IMR-90 (cell line): ENCODE measurements around the gene SLC44A5. TPM values are rescaled to one million over a fixed set of nuclear protein-coding genes. Genes with fewer than 3 reads are reported as not detected.

Source experiments
- ATAC-seq: fragments of 200-7000 bp; cut with Tn5 transposase; 2 replicates; pipeline ENCODE4 v1.9.1; 2020; ENCODE audit warnings: low read depth, mild to moderate bottlenecking, moderate library complexity
- BruUV-seq: library from RNA; stranded (reverse); fragments of 400-500 nt; replicated peaks from 2 replicates; lab custom pipeline; 2021; lab: Mats Ljungman, UMichigan
- CTCF ChIA-PET: fragments of 300-600 bp; formaldehyde crosslinking; extraction: SDS; loops from one replicate; lab custom pipeline; 2021; ENCODE audit warnings: antibody characterized with exemption; lab: Yijun Ruan, JAX
- POLR2A ChIA-PET: fragments of 300-600 bp; sonication (Branson Sonifier 250); formaldehyde crosslinking; loops from one replicate; lab custom pipeline; 2022; ENCODE audit warnings: antibody characterized with exemption; ENCODE audit not compliant: unreplicated experiment; lab: Charles Lee
- DNase-seq: peaks from one replicate; pipeline ENCODE4 v3.0.0; 2013
- H2AFZ ChIP-seq: replicated peaks from 2 replicates; pipeline ENCODE3; 2013; ENCODE audit warnings: low read length, mild to moderate bottlenecking; ENCODE audit not compliant: poor library complexity
- H2AK5ac ChIP-seq: 2 replicates; pipeline ENCODE4 v1.6.1; 2013; ENCODE audit warnings: low read depth, low read length, inconsistent platforms
- H2AK9ac ChIP-seq: replicated peaks from 2 replicates; pipeline ENCODE3; 2013; ENCODE audit warnings: mild to moderate bottlenecking, low read depth, low read length, moderate library complexity; ENCODE audit not compliant: poor library complexity
- H2BK120ac ChIP-seq: 2 replicates; pipeline ENCODE4 v1.6.1; 2013; ENCODE audit warnings: low read depth, low read length, inconsistent platforms
- H2BK15ac ChIP-seq: 3 replicates; pipeline ENCODE4 v1.6.1; 2013; ENCODE audit warnings: low read depth, low read length, inconsistent platforms
- H2BK20ac ChIP-seq: 2 replicates; pipeline ENCODE4 v1.6.1; 2013; ENCODE audit warnings: low read depth, mild to moderate bottlenecking, inconsistent platforms, low read length, moderate library complexity
- H2BK5ac ChIP-seq: 2 replicates; pipeline ENCODE4 v1.6.1; 2013; ENCODE audit warnings: mild to moderate bottlenecking, low read depth, low read length, inconsistent platforms; ENCODE audit not compliant: poor library complexity, severe bottlenecking
- H3K14ac ChIP-seq: replicated peaks from 2 replicates; pipeline ENCODE4 v1.6.1; 2013; ENCODE audit warnings: low read depth, low read length, inconsistent platforms
- H3K18ac ChIP-seq: 2 replicates; pipeline ENCODE4 v1.6.1; 2013; ENCODE audit warnings: low read depth, low read length, control low read depth
- H3K23ac ChIP-seq: 2 replicates; pipeline ENCODE4 v1.6.1; 2013; ENCODE audit warnings: low read depth, low read length, inconsistent platforms
- H3K27ac ChIP-seq: 2 replicates; pipeline ENCODE4 v1.5.1; 2013; ENCODE audit warnings: mild to moderate bottlenecking, control low read depth, low read length; ENCODE audit not compliant: insufficient read depth
- H3K27me3 ChIP-seq: 2 replicates; pipeline ENCODE4 v1.6.1; 2013; ENCODE audit warnings: low read length; ENCODE audit not compliant: control insufficient read depth, insufficient read depth
- H3K36me3 ChIP-seq: 2 replicates; pipeline ENCODE4 v1.6.1; 2013; ENCODE audit warnings: low read length, mixed read lengths; ENCODE audit not compliant: control insufficient read depth, insufficient read depth
- H3K4ac ChIP-seq: 2 replicates; pipeline ENCODE4 v1.6.1; 2013; ENCODE audit warnings: low read depth, low read length, inconsistent platforms
- H3K4me1 ChIP-seq: 2 replicates; pipeline ENCODE4 v1.6.1; 2013; ENCODE audit warnings: low read length, mixed read lengths; ENCODE audit not compliant: control insufficient read depth, insufficient read depth
- H3K4me2 ChIP-seq: 2 replicates; pipeline ENCODE4 v1.6.1; 2013; ENCODE audit warnings: low read depth, mild to moderate bottlenecking, control low read depth, low read length, moderate library complexity
- H3K4me3 ChIP-seq: 2 replicates; pipeline ENCODE4 v1.5.1; 2013; ENCODE audit warnings: low read depth, mild to moderate bottlenecking, control low read depth, low read length, moderate library complexity; ENCODE audit not compliant: insufficient read depth
- H3K56ac ChIP-seq: 2 replicates; pipeline ENCODE4 v1.6.1; 2013; ENCODE audit warnings: low read length, inconsistent platforms; ENCODE audit not compliant: insufficient read depth; ENCODE audit errors: extremely low read depth
- H3K79me1 ChIP-seq, 2 experiments: 2 replicates each; pipeline ENCODE4 v1.6.1; 2013; ENCODE audit warnings: low read length in 2 of 2, inconsistent platforms in 1 of 2, low read depth in 1 of 2
- H3K9ac ChIP-seq: 2 replicates; pipeline ENCODE4 v1.6.1; 2013; ENCODE audit warnings: low read depth, low read length, control low read depth
- H3K9me1 ChIP-seq: 2 replicates; pipeline ENCODE4 v1.6.1; 2013; ENCODE audit warnings: low read length, inconsistent platforms; ENCODE audit not compliant: insufficient read depth
- H3K9me3 ChIP-seq: 2 replicates; pipeline ENCODE4 v1.6.1; 2013; ENCODE audit warnings: low read length; ENCODE audit not compliant: control insufficient read depth, insufficient read depth
- H4K20me1 ChIP-seq: 2 replicates; pipeline ENCODE4 v1.6.1; 2013; ENCODE audit warnings: low read length, inconsistent platforms; ENCODE audit not compliant: insufficient read depth
- H4K5ac ChIP-seq: 2 replicates; pipeline ENCODE4 v1.6.1; 2013; ENCODE audit warnings: mild to moderate bottlenecking, low read depth, low read length, control low read depth
- H4K8ac ChIP-seq, 2 experiments: 2 replicates each; pipeline ENCODE4 v1.6.1; 2013; ENCODE audit warnings: low read depth in 2 of 2, low read length in 2 of 2, control low read depth in 1 of 2, inconsistent platforms in 1 of 2
- H4K91ac ChIP-seq: 2 replicates; pipeline ENCODE4 v1.6.1; 2013; ENCODE audit warnings: low read depth, low read length, inconsistent platforms; ENCODE audit not compliant: insufficient read depth
- BHLHE40 ChIP-seq: fragments of 150-350 bp; IDR thresholded peaks from 2 replicates; pipeline ENCODE4 v1.6.1; 2016; ENCODE audit warnings: mild to moderate bottlenecking, low read depth, low read length
- CEBPB ChIP-seq: IDR thresholded peaks from 2 replicates; pipeline ENCODE4 v1.6.1; 2012; ENCODE audit warnings: low read depth, low read length, improper control_type of control experiment
- CHD1 ChIP-seq: IDR thresholded peaks from 2 replicates; pipeline ENCODE4 v1.6.1; 2012; ENCODE audit warnings: low read depth, low read length, improper control_type of control experiment
- CTCF ChIP-seq: conservative IDR thresholded peaks from 2 replicates; pipeline ENCODE4 v1.5.1; 2012; ENCODE audit warnings: mild to moderate bottlenecking, low read depth, low read length, improper control_type of control experiment
- ELK1 ChIP-seq: fragments of 150-350 bp; IDR thresholded peaks from 2 replicates; pipeline ENCODE4 v1.6.1; 2016; ENCODE audit warnings: low read depth, mild to moderate bottlenecking, low read length, moderate library complexity, borderline replicate concordance
- FOS ChIP-seq: fragments of 150-350 bp; IDR thresholded peaks from 2 replicates; pipeline ENCODE4 v1.6.1; 2016; ENCODE audit warnings: low read depth, low read length
- MAFK ChIP-seq: IDR thresholded peaks from 2 replicates; pipeline ENCODE4 v1.6.1; 2012; ENCODE audit warnings: low read depth, low read length, improper control_type of control experiment
- MAZ ChIP-seq: IDR thresholded peaks from 2 replicates; pipeline ENCODE4 v1.6.1; 2012; ENCODE audit warnings: low read depth, mild to moderate bottlenecking, low read length, improper control_type of control experiment, moderate library complexity, borderline replicate concordance
- POLR2A ChIP-seq: IDR thresholded peaks from 2 replicates; pipeline ENCODE4 v1.6.1; 2012; ENCODE audit warnings: mild to moderate bottlenecking, low read depth, low read length
- RAD21 ChIP-seq: IDR thresholded peaks from 2 replicates; pipeline ENCODE4 v1.6.1; 2012; ENCODE audit warnings: low read length, improper control_type of control experiment
- SMC3 ChIP-seq: fragments of 150-350 bp; IDR thresholded peaks from 2 replicates; pipeline ENCODE4 v1.6.1; 2016; ENCODE audit warnings: low read depth, mild to moderate bottlenecking, antibody characterized with exemption, low read length, moderate library complexity
- WGBS, 2 experiments: methylation state at CpG; one replicate each; pipeline versions ENCODE4 v1.1.5 to v1.1.7; 2013; ENCODE audit warnings: missing lambda C conversion rate in 2 of 2; ENCODE audit not compliant: insufficient read length in 1 of 2; ENCODE audit errors: extremely low coverage in 2 of 2; 5-methylcytosine and 5-hydroxymethylcytosine counted together
- dilution Hi-C: fragments of 300-500 bp; cut with HindIII; formaldehyde crosslinking; loops from one replicate; pipeline ENCODE4 v1.14.3; 2018; ENCODE audit warnings: low sequenced_read_pairs; ENCODE audit not compliant: unreplicated experiment
- in situ Hi-C: fragments of 300-500 bp; cut with MboI; formaldehyde crosslinking; loops from 3 replicates; pipeline ENCODE4 v1.14.3; 2019; ENCODE audit warnings: low sequenced_read_pairs, inconsistent platforms, mixed read lengths
- intact Hi-C: fragments of 100-400 bp; cut with micrococcal nuclease; formaldehyde crosslinking; loops from 2 replicates; pipeline ENCODE4 v1.10.0; 2022
- polyA plus RNA-seq, 3 experiments: library from polyadenylated mRNA; depleted of rRNA; stranded (reverse); fragments of >200 nt; gene quantifications; 2 replicates each; pipeline ENCODE4 v1.2.3, GENCODE V29; 2012; ENCODE audit warnings: low replicate concordance in 1 of 3
- total RNA-seq: library from RNA; depleted of rRNA; stranded (reverse); fragments of >200 nt; gene quantifications from 2 replicates; pipeline ENCODE4 v1.2.3, GENCODE V29; 2012

Gene SLC44A5
- total and polyA plus RNA-seq, 2 of the 4 experiments (the other 2 are of a cell fraction): under 0.01 TPM; not detected in 1

GRCh38 chr1:75600781-75601180 lies 10.1 kb downstream of the SLC44A5 start:
- Histone ChIP-seq H3K18ac (no peak overlapping the region), H3K79me1 (no peaks in the 10 kb centered on the region), H4K91ac (no peak overlapping the region), H3K9me3 (no peaks in the 10 kb centered on the region), H3K27me3 (no peaks in the 10 kb centered on the region), H2AK5ac (no peak overlapping the region), H2BK120ac (no peak overlapping the region), H3K23ac (no peak overlapping the region), H2BK5ac (no peak overlapping the region), H3K27ac (no peak overlapping the region), H3K4me3 (no peak overlapping the region), H3K4me1 (no peaks in the 10 kb centered on the region), H3K4me2 (no peak overlapping the region), H3K14ac (no peak overlapping the region), H2AFZ (no peak overlapping the region), H2BK15ac (no peak overlapping the region), H3K36me3 (no peaks in the 10 kb centered on the region), H3K9ac (no peak overlapping the region), H2AK9ac (no peak overlapping the region), H4K5ac (no peak overlapping the region), H3K4ac (no peak overlapping the region), H3K56ac (no peak overlapping the region), H2BK20ac (no peak overlapping the region), H3K9me1 (no peaks in the 10 kb centered on the region), H4K8ac (no peak overlapping the region), H4K20me1 (no peaks in the 10 kb centered on the region)
- no TSS peak for BruUV-seq
- DNase-seq (no peak), ATAC-seq (no peak)
- in situ Hi-C loops (no loop called here), dilution Hi-C loops (no loop called here), intact Hi-C loops (no loop called here)
- WGBS, 2 experiments: no CpG with 5 or more reads among the region's 1 CpG
- TF ChIP-seq ELK1 (no peak), MAFK (no peak), CTCF (no peak), SMC3 (no peak), BHLHE40 (no peak), MAZ (no peak), CHD1 (no peak), POLR2A (no peak), RAD21 (no peak), CEBPB (no peak), FOS (no peak)
- ChIA-PET POLR2A (no interaction called here), CTCF (no interaction called here)
